ENCODE data around the gene CBX5.

Gene CBX5

DNA sequence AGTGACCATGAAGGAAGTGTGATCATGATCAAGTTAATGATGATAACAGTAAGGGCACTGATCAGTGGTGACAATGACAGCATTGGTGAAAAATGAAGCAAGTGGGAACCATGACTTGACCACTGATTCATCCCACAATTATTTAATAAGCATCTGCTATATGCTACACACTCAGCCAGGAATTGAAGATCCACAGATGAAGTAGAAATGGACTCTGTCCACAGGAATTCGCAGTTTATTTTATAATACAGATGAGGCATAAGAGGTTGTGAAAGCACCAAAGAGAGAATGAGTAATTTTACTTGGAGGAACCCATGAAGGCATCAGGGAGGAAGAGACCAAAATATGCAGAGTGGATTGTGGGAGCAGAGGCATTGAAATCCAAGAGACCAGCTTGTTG is 57.3 kb downstream of the CBX5 start:
- no peak for DNase-seq

DNA sequence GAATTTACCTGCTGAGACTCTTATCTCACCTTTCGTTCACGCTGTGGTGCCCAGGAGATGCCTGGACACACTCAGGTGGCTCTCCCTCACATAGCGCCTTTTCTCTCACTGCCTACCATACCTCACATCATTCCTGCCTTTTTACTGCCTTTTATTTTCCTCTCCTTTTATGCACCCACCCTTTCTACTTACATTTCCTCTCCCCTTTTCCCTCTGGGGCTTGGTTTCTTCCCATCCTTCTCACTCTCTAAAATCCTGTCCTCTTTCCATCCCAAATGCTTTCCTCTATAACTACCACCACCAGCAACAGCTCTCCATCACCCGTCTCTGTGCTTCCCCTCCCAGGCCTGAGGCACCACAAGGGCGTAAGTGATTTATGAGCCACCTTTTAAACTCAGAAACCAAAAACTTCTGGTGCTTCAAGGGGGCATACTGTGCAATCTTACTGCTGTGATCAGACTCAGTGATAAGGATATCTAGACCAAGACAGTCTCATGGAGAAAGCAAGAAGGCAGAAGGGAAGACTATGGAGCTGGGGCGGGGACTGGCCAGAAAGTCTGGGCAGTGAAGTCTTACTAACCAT is 58.4 kb downstream of the CBX5 start:
- DNase-seq: no peak

DNA sequence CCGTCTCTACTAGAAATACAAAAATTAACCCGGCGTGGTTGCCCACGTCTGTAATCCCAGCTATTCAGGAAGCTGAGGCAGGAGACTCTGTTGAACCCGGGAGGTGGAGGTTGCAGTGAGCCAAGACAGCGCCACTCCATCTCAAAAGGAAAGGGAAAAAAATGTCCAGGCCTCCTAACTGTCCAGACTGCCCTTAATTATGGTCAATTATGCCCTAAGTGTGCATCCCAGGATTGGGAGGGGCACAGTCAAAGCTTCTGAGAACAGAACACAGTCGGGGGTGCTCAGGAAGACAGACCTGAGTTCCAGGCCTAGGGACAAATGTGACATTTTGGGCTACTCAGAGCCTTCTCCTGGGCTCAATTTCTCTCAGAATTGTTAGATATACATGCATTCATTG is 59.4 kb downstream of the CBX5 start:
- no peak for DNase-seq

DNA sequence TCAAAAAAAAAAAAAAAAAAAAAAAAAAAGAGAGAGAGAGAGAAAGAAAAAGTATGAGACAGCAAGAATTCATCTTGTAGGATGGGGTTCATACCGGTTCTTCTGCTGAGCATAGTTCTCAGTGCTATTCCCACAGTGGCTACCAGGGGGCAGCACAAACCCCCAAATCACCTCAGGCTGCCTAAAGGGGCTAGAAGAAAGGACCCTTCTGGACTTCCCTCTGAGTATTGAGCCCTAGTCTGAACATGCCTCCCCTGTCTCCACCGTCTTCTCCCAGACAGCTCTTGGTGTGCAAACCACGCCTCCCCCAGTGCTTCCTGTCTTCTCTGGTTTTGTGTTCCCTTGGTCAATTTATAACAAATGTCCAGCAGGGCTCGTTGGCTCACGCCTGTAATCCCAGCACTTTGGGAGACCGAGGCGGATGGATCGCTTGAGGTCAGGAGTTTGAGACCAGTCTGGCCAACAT is 59.8 kb downstream of the CBX5 start:
- DNase-seq: peak; percentile 95

DNA sequence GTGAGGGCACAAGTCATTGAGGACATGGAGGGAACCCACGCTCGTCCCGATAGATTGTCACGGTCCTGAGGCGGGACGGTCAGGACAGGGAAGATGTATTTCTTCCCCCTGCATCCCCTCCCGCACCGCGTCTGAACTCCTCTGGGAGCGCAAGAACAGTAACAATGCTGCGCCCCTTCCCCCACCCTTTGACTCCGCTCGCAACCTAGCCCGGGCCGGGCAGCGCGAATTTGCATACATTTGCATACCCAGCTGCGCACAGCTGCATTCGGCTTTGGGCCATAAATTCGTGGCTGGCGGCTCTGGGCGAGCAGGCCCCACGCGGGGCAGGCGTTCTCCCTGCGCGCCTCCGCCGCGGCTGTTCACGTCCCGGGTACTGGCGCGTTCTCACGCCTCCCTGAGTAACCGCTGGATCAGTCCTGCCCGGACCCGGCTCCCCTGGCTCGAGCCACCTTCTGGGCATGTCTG is 62.1 kb downstream of the CBX5 start:
- DNase-seq: peak; percentile 53

DNA sequence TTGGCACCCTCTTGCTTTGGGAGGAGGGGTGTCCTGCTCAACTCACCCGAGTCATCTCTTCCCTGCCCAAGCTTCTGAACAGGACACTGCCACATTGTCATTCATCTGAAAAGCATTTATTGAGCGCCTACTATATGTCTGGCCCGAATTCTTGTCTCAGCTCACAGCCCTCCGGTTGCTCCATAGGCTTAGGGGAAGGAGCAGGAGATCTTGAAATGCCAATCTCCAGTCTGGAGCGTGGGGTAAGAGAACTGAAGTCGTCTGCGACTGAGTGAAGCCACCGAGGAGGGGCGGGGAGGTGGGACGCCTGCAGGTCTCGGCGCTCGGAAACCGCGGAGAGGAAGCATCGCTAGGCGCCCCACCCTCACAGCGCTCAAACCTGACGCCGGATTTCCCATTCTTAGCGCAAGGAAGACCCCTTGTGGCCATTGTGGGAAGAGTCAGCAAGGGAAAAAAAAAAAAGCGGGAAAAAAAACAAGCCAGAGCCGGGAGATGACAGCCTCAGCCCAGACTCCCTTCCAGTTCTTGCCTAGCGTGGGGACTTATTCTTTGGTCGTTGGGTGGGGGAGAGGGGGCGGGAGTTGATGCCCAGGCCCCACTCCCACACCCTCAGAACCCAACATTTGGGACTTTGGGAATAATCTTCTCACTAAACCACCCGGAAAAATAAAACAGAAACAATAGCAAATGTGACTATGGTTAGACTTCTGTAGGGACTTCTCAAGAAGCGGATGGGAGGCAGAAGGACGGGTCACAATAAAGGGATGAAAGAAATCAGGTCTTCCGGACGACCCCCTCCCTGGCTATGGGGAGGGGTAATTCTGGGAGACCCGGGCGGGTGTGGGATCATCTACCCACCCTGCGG is 62.9 kb downstream of the CBX5 start:
- peak; percentile 97 for DNase-seq

DNA sequence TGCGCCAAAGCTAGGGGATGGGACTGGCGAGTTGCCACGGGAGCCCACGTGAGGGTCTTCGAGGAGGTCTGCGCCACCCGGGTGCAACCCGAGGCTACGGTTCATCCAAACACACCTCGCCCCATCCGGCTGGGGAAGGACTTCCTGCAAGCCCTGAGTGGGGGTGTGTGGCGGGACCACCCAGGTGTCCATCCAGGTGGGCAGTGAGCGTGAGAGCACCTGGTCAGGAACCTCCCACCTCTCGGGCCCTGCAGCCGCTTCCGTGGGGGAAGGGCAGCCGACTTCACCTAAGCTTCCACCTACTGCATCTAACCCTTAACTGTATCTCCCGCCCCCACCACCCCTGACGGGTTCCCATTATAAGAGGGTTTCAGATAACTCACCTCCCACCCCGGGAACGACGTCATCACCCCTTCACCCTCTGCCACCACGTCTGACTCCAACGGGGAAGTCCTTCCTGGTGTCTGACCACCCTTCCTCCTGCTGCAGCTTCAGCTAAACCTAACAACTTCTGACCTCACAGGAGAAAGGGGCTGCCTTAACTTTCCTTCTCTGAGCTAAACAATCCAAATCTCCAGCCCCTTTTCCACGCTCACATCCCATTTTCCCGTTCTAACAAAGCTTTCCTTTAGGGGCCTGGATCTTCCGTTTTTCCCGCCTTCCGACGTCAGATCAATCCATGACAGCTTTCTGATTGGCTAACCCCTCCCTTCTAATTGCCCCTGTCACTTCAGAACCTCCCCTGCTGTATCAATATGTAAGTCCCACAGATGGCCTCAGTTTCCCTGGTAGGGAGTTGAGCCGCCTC is 63.7 kb downstream of the CBX5 start:
- DNase-seq: no peak

DNA sequence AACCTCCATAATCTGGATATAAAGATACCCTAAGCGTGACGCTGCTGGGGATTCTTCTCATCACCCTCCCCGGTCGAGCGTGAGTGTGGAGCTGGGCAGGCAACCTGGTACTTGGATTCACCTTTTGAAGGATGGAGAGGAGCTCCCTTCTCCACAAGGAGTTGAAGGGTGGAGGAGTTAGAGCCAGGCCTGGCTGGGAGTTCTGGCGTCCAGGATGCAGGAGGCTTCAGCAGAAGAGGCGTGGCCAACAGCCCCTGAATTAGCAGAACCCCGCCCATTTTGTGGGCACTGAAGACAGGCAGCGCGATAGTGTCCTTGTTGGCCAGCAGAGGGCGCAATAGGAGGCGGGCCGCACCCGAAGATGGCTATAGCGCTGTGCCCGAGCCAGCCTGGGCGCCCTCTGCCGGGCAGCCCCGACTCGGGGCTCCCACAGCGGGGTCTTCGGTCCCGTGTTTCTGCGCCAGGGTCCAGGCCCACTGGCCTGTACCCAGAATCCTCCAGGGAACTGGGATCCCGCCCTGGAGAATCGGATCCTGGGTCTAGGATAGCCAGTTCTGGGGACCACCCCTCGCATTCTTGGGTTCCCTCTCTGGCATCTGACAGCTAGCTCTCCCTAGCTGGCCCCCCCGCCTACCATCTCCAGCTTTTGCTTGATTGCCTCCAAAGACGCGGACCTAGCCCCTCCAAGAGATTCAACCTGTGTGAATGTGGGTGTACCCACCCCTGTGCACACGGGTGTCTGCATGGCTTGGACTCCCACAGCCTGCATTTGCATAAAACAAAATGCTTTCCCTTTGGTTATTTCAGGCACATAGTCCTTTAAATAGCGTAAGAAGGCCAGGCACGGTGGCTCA is 65.1 kb downstream of the CBX5 start:
- DNase-seq: peak; percentile 95

DNA sequence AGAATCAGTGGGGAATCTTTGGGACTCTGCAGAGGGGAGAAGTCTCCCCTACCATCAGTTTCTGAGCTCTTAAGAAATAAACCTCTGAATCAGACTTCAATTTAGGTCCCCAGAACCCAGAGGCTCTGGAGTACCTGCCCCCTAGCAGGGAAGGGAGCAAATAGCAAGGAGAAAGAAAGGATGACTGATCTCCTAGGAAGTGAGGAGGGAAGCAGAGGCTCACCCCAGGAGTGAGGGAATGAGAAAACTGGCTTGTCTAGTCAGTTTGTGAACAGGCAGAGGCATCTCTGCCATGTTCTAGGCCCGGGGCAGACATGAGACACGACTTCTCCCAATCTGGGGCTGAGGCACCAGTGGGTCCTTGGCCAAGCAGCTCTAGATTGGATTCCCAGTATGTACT is 66.8 kb downstream of the CBX5 start:
- no peak for DNase-seq

DNA sequence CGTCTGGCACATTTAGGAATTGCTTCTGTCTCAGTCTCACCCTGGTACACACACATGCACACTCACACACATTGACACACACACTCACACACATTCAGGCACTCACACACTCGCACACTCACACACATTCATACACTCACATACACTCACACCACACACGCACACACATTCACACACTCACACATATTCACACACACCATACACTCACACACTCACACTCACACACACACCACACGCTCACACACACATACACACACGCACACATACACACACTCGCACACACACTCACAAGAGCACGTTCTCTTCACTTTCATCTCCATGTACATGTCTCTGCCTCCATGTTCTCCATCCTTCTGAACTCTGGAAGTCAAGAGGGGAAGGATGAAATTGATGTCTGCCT is 68.0 kb downstream of the CBX5 start:
- no peak for DNase-seq

DNA sequence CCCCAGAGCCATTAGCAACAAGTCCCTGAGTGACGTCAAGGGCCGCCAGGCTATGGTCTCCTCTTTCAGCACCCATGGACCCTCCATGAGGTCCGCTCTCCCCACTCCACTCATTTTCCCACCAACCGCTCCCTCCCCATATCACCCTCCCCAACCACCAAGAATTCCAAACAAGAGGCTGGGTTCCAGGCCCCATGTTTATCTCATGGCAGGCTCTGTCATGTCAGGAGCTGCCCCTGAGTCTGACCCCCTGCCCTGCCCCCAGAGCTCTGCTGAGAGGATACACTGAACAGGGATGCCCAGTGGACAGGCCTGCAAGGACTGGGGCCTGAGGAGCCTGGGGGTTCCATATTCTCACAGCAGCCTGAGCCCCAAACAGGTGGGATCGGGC is 69.5 kb downstream of the CBX5 start:
- DNase-seq: no peak

DNA sequence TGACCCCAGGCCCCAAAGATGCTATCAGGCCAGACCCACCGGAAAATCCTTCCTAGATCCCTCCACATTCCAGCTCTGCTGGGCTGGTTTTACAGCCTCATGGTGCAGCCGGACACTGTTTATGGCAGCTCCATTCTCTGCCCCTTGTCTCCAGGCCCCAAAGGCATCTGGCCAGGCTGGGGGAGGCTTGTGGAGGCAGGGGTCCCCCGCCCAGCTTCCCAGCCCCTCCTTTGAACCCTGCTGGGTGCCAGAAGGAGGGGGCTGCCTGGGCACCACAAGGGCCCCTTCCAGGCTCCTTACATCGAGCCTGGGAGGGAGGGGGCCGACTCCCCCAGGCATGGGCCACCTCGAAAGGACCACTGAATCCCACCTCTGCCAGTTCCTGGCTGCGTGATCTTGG is 71.3 kb downstream of the CBX5 start:
- no peak for DNase-seq

DNA sequence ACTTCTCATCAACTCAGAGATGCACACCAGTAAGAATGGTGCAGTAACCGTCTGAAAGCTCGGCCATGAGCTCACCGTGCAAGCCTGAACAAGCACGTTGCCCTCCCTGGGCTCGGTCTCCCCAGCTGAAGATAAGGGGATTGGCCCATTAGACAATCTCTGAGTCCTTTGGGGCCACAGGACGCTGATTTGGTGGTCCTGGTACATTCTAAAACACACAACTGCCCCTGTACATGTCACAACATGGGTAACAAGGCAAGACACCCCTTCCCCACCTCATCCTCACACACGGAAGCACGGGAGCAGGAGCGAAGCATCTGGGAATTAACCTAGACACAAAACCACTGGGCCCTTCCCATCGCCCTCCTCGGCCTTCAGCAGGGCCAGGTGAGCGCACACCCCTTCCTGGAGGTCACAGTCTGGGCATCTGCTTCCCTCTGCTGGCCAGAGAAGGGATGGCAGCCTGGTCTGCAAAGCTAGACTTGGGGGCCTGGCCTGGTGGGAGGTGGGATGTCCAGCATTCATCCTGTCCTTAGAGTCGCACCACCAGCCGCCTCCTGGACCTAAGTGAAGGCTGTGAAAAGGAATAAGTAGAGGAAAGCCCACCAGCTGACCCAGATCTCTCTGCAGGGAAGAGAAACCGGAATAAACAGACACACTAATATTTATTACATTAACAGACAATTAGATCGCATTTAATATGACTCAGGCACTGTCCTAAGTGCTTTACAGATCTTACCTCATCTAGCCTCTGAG is 72.2 kb downstream of the CBX5 start:
- peak; percentile 88 for DNase-seq

DNA sequence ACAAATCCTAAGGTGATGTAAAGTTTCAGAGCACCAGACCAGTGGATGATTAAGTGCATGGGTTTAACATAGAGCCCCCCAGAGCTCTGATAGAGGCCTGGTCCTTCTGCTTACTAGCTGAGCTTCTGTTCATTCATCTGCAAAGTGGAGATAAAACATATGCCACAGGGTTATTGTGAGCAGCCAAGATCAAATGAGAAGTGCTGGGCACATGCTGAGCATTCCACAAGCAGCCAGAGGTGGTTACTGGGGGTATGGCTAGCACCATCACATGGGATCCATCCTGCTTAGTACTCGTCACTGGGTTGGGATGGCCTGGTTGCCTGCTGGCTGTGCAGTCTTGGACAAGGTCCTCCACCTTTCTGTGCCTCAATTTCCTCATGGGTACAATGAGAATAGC is 73.1 kb downstream of the CBX5 start:
- no peak for DNase-seq

DNA sequence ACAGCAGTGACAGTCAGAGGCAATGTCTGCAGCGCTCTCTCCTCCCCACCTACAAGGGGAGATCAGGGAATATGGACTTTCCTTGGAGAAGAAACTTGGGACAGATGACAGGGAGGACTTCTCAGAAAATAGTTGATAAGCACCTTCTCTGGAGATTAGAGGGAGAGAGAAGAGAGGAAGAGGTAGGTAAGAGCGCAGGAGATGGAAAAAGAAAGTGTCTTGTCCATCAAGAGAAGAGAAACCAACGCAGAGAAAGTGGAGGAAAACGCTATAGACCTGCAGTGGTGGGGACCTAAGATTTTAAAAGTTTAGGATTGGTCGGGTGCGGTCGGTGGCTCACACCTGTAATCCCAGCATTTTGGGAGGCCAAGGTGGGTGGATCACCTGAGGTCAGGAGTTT is 75.6 kb downstream of the CBX5 start:
- no peak for DNase-seq

DNA sequence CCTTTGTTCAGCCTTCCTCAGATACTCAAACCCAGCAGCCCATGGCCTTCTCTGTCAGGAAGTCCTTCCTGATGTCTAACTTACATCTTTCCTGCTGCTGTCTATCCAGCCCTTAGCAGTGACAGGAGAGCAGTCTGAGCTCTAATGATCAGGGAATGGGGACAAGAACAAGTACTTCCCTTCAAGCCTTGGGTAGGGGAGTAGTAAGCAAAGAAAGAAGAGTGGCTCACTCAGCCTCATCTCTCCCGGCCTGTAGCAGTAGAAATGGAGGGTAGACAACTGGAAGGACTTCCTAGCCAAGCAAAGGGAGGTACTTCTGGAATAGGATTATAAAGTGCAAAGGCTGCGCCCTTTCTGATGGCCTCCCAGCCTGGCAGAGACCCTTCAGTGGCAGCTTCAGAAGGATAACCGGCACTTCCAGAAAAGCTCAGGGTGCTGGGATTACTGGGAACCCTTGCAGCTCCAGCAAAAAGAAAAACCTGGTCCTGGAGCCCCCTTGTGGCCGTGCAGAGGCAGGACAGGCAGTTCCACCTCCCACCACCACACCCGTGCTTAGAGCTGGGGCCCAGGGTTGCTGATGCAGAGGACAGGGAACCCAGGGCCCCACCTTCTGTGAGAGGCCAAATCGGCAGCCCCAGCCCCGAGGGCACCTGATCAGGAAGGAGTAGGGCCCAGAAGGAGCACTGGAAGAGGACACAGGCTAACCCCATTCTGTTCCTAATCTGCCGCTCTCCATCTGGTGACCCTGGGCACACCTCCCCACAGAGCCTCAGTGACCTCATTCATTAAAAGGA is 78.7 kb downstream of the CBX5 start:
- DNase-seq: peak; percentile 90

DNA sequence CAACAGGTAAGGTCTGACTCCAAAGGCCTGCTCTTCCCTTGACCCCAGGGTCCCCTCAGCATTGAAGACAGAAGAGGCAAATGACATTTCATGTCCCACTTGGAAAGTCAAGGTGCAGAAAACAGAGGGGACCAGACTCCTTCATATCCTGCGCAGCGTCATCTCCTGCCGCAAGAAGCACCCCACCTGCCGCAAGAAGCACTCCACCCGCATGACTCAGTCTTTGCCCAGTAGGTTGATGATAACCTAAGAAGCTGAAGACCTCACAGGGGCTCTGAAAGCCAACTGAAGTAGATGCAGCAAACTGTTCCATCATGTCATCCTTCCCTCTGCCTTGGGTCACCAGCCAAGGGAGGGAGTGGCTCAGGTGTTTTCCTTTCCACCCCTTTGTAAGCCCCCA is 79.5 kb downstream of the CBX5 start:
- no peak for DNase-seq

DNA sequence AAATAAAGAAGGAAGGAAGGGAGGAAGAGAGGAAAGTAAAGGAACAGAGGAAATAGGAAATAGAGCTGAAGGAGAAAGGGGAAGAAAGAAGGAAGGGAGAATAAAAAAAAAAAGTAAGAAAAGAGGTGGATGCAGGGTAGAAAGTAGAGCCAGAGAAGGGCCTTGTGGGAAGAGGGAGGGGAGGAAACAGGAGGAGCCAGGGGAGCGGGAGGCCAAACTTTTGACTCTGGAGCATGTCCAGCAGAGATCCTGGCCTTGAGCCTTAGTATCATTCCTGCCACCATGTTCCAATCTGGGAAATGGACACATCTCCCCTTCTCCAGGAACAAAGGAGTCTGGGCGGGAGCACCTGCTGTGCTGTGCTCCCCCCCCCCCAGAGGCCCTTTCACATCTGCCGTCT is 80.0 kb downstream of the CBX5 start:
- DNase-seq: no peak

DNA sequence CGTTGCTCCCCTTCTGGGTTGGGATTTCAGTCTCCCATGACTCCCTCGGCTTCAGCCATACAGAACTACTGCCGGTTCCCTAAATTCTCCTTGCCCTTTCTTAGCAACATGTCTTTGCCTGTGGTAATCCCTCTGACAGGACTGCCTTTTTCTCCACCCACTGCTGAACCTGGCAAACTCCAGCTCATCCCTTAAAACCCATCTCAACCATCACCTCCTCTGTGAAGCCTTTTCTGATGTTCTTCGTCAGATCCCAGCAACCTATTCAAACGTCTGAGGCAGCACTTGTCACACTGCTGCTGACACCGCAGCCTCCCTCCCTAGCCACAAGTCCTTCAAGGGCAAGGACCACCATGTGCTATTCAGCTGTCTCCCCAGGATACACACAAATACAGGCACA is 80.9 kb downstream of the CBX5 start:
- DNase-seq: no peak

DNA sequence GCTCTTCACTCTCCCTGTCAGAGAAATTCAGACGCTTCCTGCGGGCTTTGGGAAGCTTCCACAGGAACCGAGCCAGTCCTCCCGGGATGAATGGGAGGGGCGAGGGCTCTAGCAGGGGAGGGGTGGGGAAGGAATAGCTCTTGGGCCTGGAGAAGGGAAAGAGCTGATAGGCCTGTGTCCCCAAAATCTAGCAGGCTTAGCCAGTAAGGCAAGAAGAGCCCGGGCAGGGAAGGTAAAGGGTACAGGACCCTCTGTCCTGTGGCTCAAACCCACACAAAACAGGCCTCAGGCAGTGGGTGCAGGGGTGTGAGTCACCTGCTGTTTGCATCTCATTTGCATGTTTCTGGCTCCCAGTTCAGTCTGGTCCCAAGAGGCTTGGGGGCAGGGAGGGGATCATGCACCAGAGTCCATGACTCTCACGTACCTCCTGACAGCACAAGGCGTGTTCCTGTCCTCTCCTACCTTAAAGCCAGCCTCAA is 82.5 kb downstream of the CBX5 start:
- no peak for DNase-seq

DNA sequence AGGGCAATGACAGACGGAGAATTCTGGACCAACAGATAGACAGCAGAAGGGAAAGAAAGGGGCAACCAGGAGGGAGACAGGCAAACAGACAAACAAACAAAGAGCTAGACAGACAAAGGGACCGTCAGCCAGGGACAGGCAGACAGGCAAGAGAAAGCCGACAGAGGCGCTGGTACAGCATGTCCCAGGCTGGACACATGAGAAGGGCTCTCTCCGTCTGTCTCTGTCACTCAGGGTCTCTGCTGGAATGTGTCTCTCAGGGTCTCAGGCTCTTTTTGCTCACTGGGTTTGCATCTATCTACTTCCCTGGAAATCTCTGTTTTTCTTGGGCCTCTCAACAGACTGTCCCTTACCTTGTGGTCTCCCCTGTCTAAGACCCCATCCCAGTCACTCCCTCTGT is 82.9 kb downstream of the CBX5 start:
- DNase-seq: no peak

Measured in eye (tissue), 1 donor.